IMR-90 (cell line): ENCODE results near the gene DPH7.

ENCODE experiments used
- CEBPB ChIP-seq: IDR thresholded peaks from 2 replicates; pipeline ENCODE4 v1.6.1; 2012; ENCODE audit warnings: low read depth, low read length, improper control_type of control experiment
- CHD1 ChIP-seq: IDR thresholded peaks from 2 replicates; pipeline ENCODE4 v1.6.1; 2012; ENCODE audit warnings: low read depth, low read length, improper control_type of control experiment
- CTCF ChIP-seq: conservative IDR thresholded peaks from 2 replicates; pipeline ENCODE4 v1.5.1; 2012; ENCODE audit warnings: mild to moderate bottlenecking, low read depth, low read length, improper control_type of control experiment
- RAD21 ChIP-seq: IDR thresholded peaks from 2 replicates; pipeline ENCODE4 v1.6.1; 2012; ENCODE audit warnings: low read length, improper control_type of control experiment

DNA sequence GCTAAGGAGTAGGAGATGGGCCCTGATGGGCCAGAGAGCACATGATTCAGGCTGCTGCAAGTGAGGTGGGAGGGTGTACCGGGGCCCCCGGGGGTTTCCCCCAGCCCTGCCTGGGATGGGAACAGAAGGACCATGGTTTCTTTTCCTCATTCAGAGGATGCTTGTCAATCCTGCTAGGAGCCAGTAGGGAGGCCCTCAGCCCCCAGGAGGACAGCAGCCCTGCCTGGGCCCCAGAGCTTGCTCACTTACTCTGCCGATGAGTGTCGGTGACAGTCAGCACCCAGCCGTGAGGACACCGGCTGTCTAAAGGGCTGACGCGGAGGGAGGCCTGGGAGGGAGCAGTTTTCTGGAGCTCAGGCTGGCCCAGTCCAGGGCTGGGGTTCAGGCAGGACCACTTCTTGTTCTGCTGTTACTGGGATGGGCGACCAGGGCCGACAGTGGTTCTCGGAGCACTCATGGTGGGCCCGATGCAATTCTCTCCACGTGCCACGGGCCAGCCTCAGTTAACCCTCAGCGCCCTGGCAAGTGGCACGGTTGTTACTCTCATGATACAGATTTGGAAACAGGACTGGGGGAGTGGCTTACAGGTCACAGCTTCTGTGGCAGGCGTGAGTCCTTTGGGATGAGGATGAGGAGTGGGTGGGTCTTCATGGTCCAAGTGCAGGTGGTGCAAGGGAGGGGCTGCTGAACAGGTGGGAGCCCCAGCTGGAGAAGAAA, 28.6 kb upstream of the DPH7 start:
- TF ChIP-seq CTCF (no peak), RAD21 (no peak), CHD1 (no peak), CEBPB (no peak)
